ENCODE data around the gene BCOR.
A peak's percentile ranks its signal among the peaks of the same experiment; 100 is the strongest.

The BCOR gene

DNA sequence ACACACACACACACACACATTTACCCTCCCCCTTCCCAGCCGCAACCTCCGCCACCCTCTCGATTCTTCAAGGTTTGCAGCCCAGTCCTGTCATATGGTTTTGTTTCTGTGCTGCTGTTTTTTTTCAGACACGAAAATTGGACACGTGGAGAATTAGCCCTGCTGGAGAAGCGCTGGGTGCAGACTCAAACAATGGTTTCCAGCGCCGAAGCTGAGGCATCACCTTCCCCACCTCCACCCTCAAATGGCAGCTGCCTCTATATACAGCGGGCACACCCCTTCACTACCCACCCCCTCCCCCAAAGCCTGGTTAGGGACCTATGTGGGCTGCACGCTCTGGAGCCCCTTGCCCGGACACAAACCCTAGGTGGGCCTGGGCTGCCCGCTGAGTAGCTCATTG lies 87.9 kb downstream of the BCOR start:
- Mint-ChIP-seq H3K27ac (no peak overlapping the region), H3K36me3 (ENCODE audit: low read depth) (no peaks in the 10 kb centered on the region), H3K27me3 (ENCODE audit: low read depth) (peaks cover 38% of the 10 kb centered on the region), H3K4me1 (ENCODE audit: low read depth) (peaks cover 24% of the 10 kb centered on the region), H3K9me3 (no peaks in the 10 kb centered on the region), H3K4me3 (no peak overlapping the region)

DNA sequence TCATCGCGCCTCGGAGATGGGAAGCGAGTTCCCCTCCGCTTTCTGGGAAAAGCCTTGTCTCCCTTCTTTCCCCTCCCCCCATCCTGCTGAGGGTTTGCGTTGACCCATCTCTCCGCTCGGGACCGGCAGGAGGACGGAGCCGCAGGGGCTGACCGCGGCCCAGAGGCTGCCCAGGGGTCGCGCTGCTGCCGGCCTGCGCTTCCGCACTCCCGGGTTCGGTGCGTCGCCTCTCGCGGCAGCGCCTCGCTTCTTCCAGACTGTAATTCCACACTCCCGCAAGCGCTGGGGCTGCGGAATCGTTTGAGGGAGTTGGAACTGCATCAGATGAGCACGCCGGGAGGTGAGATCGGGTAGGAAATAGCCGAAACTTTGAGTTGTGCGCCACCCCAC lies 88.3 kb downstream of the BCOR start:
- H3K27ac Mint-ChIP-seq, result no peak overlapping the region
- H3K4me1 Mint-ChIP-seq (ENCODE audit: low read depth), result peaks cover 24% of the 10 kb centered on the region
- H3K36me3 Mint-ChIP-seq (ENCODE audit: low read depth), result no peaks in the 10 kb centered on the region
- no peaks in the 10 kb centered on the region for H3K9me3 Mint-ChIP-seq
- no peak overlapping the region for H3K4me3 Mint-ChIP-seq
- peaks cover 40% of the 10 kb centered on the region for H3K27me3 Mint-ChIP-seq (ENCODE audit: low read depth)

DNA sequence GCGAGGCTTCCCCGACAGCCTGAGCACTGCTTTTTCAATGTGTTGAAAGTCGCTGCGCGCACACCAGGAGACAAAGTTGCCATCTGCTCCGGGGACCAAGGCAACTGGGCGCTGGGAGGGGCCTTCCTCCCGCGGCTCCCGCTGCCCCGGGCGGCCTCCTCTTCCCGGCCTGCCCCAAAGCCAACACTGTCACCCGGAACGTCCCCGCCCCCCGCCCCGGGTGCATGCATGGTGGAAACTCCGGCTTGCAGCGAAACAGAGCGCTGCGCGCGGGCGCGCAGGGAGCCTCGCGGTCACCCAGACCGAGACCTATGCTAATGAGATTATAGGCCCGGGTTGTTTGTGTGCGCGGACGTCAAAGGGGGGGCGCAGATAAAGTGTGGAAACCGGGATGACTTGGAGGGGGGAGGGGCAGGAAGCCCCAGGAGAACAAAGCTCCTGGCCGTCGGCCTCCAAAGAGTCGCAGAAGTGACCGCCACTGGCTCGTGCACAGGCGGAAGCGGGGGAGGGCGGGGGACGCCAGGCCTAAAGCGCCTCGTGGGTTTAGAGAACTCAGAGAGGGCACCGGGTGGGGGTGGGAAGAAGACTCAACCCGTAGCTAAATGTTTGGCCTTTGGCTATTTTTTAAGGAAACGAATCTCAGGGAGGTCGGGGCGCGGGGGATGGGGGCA lies 88.8 kb downstream of the BCOR start:
- H3K27me3 Mint-ChIP-seq (ENCODE audit: low read depth), result peaks cover 45% of the 10 kb centered on the region
- H3K4me1 Mint-ChIP-seq (ENCODE audit: low read depth), result peaks cover 24% of the 10 kb centered on the region
- H3K27ac Mint-ChIP-seq, result no peak overlapping the region
- H3K4me3 Mint-ChIP-seq, result peak overlapping the region; percentile 58
- H3K9me3 Mint-ChIP-seq, result no peaks in the 10 kb centered on the region
- H3K36me3 Mint-ChIP-seq (ENCODE audit: low read depth), result no peaks in the 10 kb centered on the region

DNA sequence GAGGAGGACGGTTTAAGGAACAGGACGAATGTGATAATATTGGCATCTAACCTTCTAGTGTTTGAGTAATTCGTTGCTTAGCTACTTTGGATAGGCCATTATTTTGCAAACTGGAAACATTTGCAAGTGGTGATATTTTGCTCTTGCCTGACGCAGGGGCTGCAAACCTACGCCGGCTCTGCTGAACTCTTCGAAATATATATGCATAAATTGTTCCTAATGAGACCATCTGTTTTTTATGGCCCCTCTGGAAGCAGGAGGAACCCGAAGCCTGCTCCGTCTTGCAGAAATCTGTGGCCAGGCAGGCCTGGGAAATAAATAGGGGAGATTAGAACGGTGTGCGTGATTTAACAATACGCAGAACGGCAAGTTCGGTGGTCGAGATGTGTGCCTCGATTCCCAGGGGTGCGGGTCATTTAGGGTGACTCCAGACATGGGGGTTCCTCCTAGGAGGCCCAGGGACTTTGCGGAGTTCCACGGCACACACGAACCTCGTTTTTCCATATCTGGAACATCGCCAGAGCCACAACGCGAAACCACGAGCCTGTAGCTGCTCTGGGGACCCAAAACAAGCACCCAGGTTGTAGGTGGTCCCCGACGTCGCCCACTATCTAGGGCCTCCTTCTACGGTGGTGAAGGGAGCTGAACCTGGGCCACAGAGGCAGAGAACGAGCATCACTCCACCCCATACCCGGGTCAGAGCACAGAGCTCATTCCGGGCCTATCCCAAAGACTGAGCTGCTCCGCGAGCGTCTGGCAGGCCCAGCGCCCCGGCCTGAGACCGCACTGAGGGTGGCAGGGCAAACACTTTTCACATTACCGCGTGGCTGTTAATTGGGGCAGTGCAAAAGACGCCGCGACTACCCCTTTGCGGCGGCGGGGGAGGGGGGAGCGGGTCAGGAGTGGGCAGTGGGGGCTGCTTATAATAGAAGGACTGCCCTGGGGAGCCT lies 89.7 kb downstream of the BCOR start:
- H3K9me3 Mint-ChIP-seq, result no peaks in the 10 kb centered on the region
- peak overlapping the region; percentile 1 for H3K4me3 Mint-ChIP-seq
- H3K4me1 Mint-ChIP-seq (ENCODE audit: low read depth), result peaks cover 27% of the 10 kb centered on the region
- no peaks in the 10 kb centered on the region for H3K36me3 Mint-ChIP-seq (ENCODE audit: low read depth)
- H3K27ac Mint-ChIP-seq, result no peak overlapping the region
- H3K27me3 Mint-ChIP-seq (ENCODE audit: low read depth), result peaks cover 49% of the 10 kb centered on the region

DNA sequence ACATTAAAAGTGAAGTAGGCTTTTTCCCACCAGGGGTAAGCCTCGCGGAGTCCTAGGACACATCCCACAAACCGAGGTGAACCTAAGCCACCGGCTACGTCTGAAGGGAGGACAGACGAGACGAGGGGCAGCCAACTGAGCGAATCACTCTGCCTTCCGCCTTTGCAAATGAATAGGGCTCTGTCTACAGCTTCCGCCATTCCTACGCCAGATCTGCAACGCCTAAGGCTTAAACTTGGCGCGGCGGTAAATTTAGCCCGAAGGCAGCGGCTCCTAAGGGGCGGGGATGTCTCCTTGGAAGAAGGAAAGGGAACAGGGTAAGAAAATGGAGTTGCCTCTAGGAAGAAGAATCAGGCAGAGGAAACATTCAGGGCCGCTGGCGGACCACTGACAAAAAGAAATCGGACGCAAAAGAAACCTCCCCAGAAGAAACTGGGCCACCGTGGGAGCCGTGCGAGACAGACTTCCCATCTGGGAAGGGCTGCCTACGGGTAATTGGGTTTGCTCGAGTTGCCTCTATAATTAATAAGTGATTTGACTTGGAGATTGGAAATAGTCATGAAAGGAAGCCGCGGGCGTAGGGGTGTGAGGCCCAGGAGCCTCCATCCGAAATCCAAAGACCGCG lies 90.5 kb downstream of the BCOR start:
- Mint-ChIP-seq H3K27ac (no peak overlapping the region), H3K36me3 (ENCODE audit: low read depth) (no peaks in the 10 kb centered on the region), H3K9me3 (no peaks in the 10 kb centered on the region), H3K27me3 (ENCODE audit: low read depth) (peaks cover 49% of the 10 kb centered on the region), H3K4me3 (peak overlapping the region; percentile 1), H3K4me1 (ENCODE audit: low read depth) (peaks cover 24% of the 10 kb centered on the region)

DNA sequence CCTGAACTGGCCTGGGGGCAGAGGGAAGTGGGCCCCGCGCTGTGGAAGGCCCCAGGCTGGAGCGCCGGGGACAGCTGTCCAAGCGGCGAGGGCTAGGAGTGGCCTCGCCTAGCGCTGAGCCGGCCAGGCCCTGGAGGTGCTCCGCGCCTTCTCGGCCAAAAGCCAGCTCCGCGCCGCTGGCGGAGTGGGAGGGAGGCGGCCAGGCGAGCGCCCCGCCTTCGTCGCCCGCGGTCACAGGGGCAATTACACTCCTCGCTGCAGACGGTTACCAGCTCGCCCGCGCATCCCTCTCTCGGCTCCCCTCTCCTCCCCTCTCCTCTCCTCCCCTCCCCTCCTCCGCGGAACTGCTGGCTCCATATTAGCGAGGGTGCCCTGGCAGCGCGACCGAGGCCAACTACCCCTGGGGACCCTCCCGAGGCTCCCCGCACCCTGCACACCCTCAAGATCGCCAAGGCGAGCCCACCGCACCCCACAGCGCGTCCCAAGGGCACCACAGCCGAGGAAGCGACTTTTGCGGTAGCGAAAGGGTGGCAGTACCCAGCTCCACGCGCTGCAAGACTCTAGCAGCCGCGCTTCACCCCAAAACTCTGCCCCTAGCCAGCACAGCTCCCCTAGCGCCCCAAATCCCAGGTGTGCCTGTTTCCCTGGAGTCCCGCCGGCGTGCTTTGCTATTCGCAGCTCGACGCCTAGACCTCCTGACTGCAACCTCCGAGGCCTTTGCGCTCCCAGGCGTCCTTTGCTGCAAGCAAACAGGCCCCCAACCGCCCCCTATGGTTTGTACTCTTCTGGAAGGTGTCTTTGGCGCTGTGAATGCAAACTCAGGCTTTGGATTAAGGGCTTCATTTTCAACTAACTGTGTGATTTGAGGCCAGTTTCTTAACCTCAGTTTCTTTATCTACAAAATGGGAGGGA lies 91.4 kb downstream of the BCOR start:
- H3K4me3 Mint-ChIP-seq, result no peak overlapping the region
- H3K27me3 Mint-ChIP-seq (ENCODE audit: low read depth), result peaks cover 45% of the 10 kb centered on the region
- H3K4me1 Mint-ChIP-seq (ENCODE audit: low read depth), result peaks cover 22% of the 10 kb centered on the region
- no peaks in the 10 kb centered on the region for H3K9me3 Mint-ChIP-seq
- H3K36me3 Mint-ChIP-seq (ENCODE audit: low read depth), result no peaks in the 10 kb centered on the region
- H3K27ac Mint-ChIP-seq, result no peak overlapping the region

DNA sequence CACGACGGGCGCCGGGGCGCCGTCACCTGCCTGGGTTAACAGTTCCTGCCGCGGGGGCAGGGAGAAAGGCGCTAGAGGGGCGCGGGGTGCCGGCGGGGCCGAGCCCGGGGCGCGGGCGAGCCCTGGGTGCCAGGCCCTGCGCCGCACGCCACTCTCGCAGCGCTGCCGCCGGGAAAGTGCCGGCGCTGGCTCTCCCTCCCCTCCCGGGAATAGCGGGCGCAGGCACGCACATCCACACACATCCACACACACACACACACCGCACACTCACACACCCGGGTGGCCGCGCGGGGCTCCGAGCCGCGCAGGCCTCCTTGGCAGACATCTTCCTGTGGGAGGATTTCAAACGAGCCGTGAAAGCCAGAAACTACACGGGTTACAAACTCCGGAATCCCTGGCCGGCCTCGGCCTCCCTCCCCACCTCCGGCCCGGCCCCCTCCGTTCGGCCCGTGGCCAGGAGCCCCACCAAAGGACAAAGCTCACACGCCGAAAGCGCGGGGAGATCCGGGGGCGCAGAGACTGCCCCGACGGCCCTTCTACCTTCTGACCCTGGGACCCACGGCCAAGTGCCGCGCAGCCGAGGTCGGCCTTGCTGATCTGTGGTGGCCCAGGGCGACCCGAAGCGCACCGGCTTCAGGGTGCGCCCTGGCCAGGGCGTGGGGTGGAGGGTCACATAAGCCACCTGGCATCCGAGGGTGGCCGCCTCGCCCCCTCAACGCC lies 92.3 kb downstream of the BCOR start:
- peaks cover 16% of the 10 kb centered on the region for H3K4me1 Mint-ChIP-seq (ENCODE audit: low read depth)
- H3K9me3 Mint-ChIP-seq, result no peaks in the 10 kb centered on the region
- peak overlapping the region; percentile 69 for H3K27ac Mint-ChIP-seq
- H3K36me3 Mint-ChIP-seq (ENCODE audit: low read depth), result peaks cover 2% of the 10 kb centered on the region
- peaks cover 40% of the 10 kb centered on the region for H3K27me3 Mint-ChIP-seq (ENCODE audit: low read depth)
- peak overlapping the region; percentile 75 for H3K4me3 Mint-ChIP-seq

DNA sequence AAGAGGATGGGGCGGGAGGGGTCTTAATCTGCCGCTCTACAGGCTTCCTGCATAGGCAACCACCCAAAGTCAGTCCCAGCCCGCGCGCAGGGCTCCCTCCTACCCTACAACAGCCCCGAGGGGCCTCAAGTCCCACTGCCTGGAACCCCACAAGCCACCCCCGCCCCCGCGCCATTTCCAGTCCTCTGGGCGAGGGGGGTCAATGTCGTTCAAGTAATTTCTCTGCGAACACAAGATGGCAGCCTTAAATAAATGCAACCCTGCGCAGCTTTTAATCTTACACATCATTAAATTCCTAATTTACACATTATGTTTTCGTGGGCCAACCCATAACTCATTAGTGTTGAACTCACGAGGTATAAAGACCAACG lies 92.9 kb downstream of the BCOR start:
- peaks cover 2% of the 10 kb centered on the region for H3K36me3 Mint-ChIP-seq (ENCODE audit: low read depth)
- H3K4me1 Mint-ChIP-seq (ENCODE audit: low read depth), result peaks cover 11% of the 10 kb centered on the region
- H3K27ac Mint-ChIP-seq, result no peak overlapping the region
- no peaks in the 10 kb centered on the region for H3K9me3 Mint-ChIP-seq
- H3K4me3 Mint-ChIP-seq, result no peak overlapping the region
- peaks cover 40% of the 10 kb centered on the region for H3K27me3 Mint-ChIP-seq (ENCODE audit: low read depth)

DNA sequence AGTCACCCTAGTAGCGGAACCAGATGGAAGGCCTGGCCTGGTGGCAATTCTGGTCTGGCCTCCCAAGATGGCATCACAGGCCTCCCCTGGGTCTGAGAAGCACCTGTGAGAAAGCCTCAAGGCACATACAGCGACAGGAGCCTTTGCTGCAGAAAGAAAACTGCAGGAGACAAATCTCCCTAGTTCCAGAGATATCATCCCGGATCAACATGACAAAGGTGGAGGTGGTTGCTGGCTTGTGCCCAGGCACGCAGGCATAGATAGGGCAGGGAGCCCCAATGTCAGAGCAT lies 93.6 kb downstream of the BCOR start:
- no peaks in the 10 kb centered on the region for H3K9me3 Mint-ChIP-seq
- no peak overlapping the region for H3K4me3 Mint-ChIP-seq
- H3K27ac Mint-ChIP-seq, result no peak overlapping the region
- peaks cover 40% of the 10 kb centered on the region for H3K27me3 Mint-ChIP-seq (ENCODE audit: low read depth)
- H3K4me1 Mint-ChIP-seq (ENCODE audit: low read depth), result peaks cover 9% of the 10 kb centered on the region
- H3K36me3 Mint-ChIP-seq (ENCODE audit: low read depth), result peaks cover 2% of the 10 kb centered on the region

DNA sequence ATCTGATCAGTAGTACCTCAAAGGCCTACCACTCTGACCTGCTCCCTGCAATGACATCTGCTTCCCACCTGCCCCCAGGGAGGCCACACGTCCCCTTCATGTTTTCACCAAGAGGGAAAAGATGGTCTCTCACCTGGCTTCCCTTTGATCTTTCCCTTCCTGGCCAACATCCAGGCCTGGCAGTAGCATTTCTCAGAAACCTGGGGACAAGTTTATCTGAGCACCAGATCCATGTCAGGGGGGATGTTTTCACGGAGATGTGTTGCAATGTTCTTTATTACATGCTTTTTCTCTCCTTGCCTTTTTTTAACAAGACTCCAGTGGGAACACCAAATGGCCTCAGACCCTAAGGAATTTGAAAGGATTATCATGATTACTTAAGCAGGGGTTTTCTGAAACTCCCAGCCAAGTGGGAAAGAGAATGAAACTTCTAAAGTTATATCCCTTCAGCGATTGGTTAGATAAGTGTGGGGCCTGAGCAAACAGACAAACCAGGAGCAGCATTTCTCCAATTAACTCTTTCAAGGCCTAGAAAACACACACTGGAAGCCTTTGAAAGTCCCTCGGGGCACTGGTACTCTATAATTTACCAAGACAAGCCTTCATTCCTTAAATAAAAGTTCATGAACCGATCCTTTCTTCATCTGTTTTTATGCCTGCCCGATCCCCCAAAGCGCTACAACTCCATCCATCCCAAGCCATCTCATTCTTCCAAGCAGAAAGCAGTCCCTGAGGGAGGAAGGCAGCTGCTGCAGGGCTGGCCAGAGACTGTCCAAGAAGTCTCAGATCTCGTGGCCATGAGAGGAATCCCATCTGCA lies 94.1 kb downstream of the BCOR start:
- H3K4me1 Mint-ChIP-seq (ENCODE audit: low read depth), result peaks cover 6% of the 10 kb centered on the region
- H3K9me3 Mint-ChIP-seq, result no peaks in the 10 kb centered on the region
- H3K36me3 Mint-ChIP-seq (ENCODE audit: low read depth), result peaks cover 2% of the 10 kb centered on the region
- peaks cover 35% of the 10 kb centered on the region for H3K27me3 Mint-ChIP-seq (ENCODE audit: low read depth)
- H3K27ac Mint-ChIP-seq, result no peak overlapping the region
- no peak overlapping the region for H3K4me3 Mint-ChIP-seq

DNA sequence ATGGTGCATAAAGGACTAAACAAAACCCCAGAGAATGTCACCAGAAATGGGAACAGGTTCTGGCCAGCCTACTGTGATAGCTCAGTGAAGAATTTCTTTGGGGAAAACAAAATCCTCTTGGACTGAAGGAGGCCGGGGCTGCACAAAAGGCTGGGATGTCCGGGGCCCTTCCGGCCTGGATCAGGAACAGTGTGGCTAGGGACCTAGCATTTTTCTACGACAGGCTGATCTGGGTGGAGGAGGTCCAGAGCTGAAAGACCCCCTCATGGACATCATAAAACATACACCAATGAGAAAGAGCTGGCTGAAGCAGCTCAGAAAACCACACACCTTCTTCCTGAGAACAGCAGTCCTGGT lies 94.7 kb downstream of the BCOR start:
- Mint-ChIP-seq H3K9me3 (no peaks in the 10 kb centered on the region), H3K4me3 (no peak overlapping the region)

More for the DNA sequence above, 94.7 kb downstream of the BCOR start:
- Mint-ChIP-seq H3K27ac (no peak overlapping the region), H3K27me3 (ENCODE audit: low read depth) (peaks cover 34% of the 10 kb centered on the region), H3K4me1 (ENCODE audit: low read depth) (peaks cover 5% of the 10 kb centered on the region), H3K36me3 (ENCODE audit: low read depth) (peaks cover 2% of the 10 kb centered on the region)

All from T-helper 1 cell treated with Interleukin-12 subunit alpha and Interleukin-12 subunit beta and Interleukin-4 antibody, amounts not matched to agents 30 μg/mL and 1 μg/mL, for 36 hours (primary cell).